Endothelial cell of umbilical vein (primary cell): ENCODE results near the gene OLFM1. TPM values are rescaled to one million over a fixed set of nuclear protein-coding genes. Genes with fewer than 3 reads are reported as not detected.

Experiments
- BruUV-seq: library from RNA; stranded (reverse); fragments of 400-500 nt; replicated peaks from 2 replicates; lab custom pipeline; 2021; lab: Mats Ljungman, UMichigan
- CTCF ChIA-PET: fragments of 300-600, 350-600 bp; sonication (Branson Sonifier 250); formaldehyde crosslinking; loops from one replicate; lab custom pipeline; 2021; ENCODE audit warnings: antibody characterized with exemption, inconsistent platforms; lab: Charles Lee
- POLR2A ChIA-PET: fragments of 300-600, 350-600 bp; sonication (Branson Sonifier 250); formaldehyde crosslinking; loops from one replicate; lab custom pipeline; 2021; ENCODE audit warnings: antibody characterized with exemption, inconsistent platforms; lab: Charles Lee
- DNase-seq: peaks from one replicate; pipeline ENCODE4 v3.0.0-alpha.2; 2011; ENCODE audit warnings: low read depth, low spot score
- FAIRE-seq: peaks from 2 replicates; lab custom pipeline; 2011; peaks lifted over from hg19 to GRCh38; lab: Jason Lieb, UNC
- H2AFZ ChIP-seq: 2 replicates; pipeline ENCODE4 v1.6.0; 2012; ENCODE audit warnings: low read depth, low read length, control low read depth, inconsistent platforms
- H3K27ac ChIP-seq: 2 replicates; pipeline ENCODE4 v1.5.1; 2011; ENCODE audit warnings: low read depth, mild to moderate bottlenecking, control low read depth, low read length, moderate library complexity; ENCODE audit not compliant: insufficient read depth
- H3K27me3 ChIP-seq, 2 experiments: 2 replicates each; pipeline versions ENCODE4 v1.6.0 to v1.6.1; 2011; ENCODE audit warnings: low read length in 2 of 2, mixed read lengths in 1 of 2; ENCODE audit not compliant: control insufficient read depth in 2 of 2, insufficient read depth in 2 of 2
- H3K36me3 ChIP-seq, 2 experiments: 2 replicates in 1 of 2; 3 replicates in 1 of 2; pipeline ENCODE4 v1.5.1; 2011; ENCODE audit warnings: low read length in 2 of 2, mild to moderate bottlenecking in 1 of 2, moderate library complexity in 1 of 2; ENCODE audit not compliant: control insufficient read depth in 2 of 2, insufficient read depth in 2 of 2; ENCODE audit errors: extremely low read depth in 1 of 2
- H3K4me1 ChIP-seq: 3 replicates; pipeline ENCODE4 v1.5.1; 2011; ENCODE audit warnings: mild to moderate bottlenecking, low read length; ENCODE audit not compliant: control insufficient read depth, insufficient read depth; ENCODE audit errors: extremely low read depth
- H3K4me2 ChIP-seq: 2 replicates; pipeline ENCODE4 v1.6.1; 2011; ENCODE audit warnings: low read length, control low read depth, mixed read lengths; ENCODE audit not compliant: insufficient read depth
- H3K4me3 ChIP-seq, 3 experiments: fragments of 200-600 bp in 1 of 3; sonication (generic), shearing (Covaris generic) in 1 of 3; replicated peaks in 1 of 3; 2 replicates each; pipeline ENCODE4 v1.5.1; 2011 to 2016; ENCODE audit warnings: control low read depth in 3 of 3, low read length in 3 of 3, mild to moderate bottlenecking in 2 of 3, inconsistent platforms in 1 of 3, low read depth in 1 of 3, moderate library complexity in 1 of 3; ENCODE audit not compliant: insufficient read depth in 1 of 3
- H3K79me2 ChIP-seq: 2 replicates; pipeline ENCODE4 v1.6.0; 2012; ENCODE audit warnings: low read length, inconsistent platforms; ENCODE audit not compliant: control insufficient read depth, insufficient read depth
- H3K9ac ChIP-seq: replicated peaks from 2 replicates; pipeline ENCODE3; 2011; ENCODE audit warnings: low read length, control low read depth; ENCODE audit not compliant: insufficient read depth; ENCODE audit errors: extremely low read depth
- H3K9me1 ChIP-seq: replicated peaks from 3 replicates; pipeline ENCODE4 v1.6.0; 2011; ENCODE audit warnings: mild to moderate bottlenecking, low read length; ENCODE audit not compliant: control insufficient read depth, insufficient read depth; ENCODE audit errors: extremely low read depth
- H3K9me3 ChIP-seq: replicated peaks from 2 replicates; pipeline ENCODE4 v1.5.1; 2012; ENCODE audit warnings: low read length, inconsistent platforms; ENCODE audit not compliant: control insufficient read depth, insufficient read depth
- H4K20me1 ChIP-seq: replicated peaks from 2 replicates; pipeline ENCODE3; 2011; ENCODE audit warnings: mild to moderate bottlenecking, low read length; ENCODE audit not compliant: control insufficient read depth, insufficient read depth; ENCODE audit errors: extremely low read depth
- EZH2 ChIP-seq: IDR thresholded peaks from 2 replicates; pipeline ENCODE4 v1.6.1; 2012; ENCODE audit warnings: borderline replicate concordance, low read depth, mild to moderate bottlenecking, moderate library complexity, low read length, inconsistent platforms; ENCODE audit not compliant: severe bottlenecking
- FOS ChIP-seq: IDR thresholded peaks from 2 replicates; pipeline ENCODE4 v1.6.1; 2011; ENCODE audit warnings: mild to moderate bottlenecking, low read length, moderate library complexity, borderline replicate concordance; ENCODE audit not compliant: insufficient read depth
- GATA2 ChIP-seq: IDR thresholded peaks from 2 replicates; pipeline ENCODE4 v1.7.0; 2011; ENCODE audit warnings: low read depth, mild to moderate bottlenecking, moderate library complexity, mixed read lengths, low read length; ENCODE audit not compliant: insufficient read length, insufficient read depth
- JUN ChIP-seq: IDR thresholded peaks from 2 replicates; pipeline ENCODE4 v1.6.1; 2011; ENCODE audit warnings: borderline replicate concordance, low read depth; ENCODE audit not compliant: insufficient read length, insufficient read depth
- MYC ChIP-seq: IDR thresholded peaks from one replicate; pipeline ENCODE4 v1.6.1; 2011; ENCODE audit warnings: mild to moderate bottlenecking, low read depth, low read length
- POLR2A ChIP-seq: IDR thresholded peaks from 2 replicates; pipeline ENCODE4 v1.6.1; 2012; ENCODE audit warnings: low read depth, mild to moderate bottlenecking, control low read depth, low read length
- POLR2AphosphoS5 ChIP-seq: IDR thresholded peaks from 2 replicates; pipeline ENCODE4 v1.6.1; 2012; ENCODE audit warnings: low read depth, mild to moderate bottlenecking, control low read depth, low read length, moderate library complexity; ENCODE audit not compliant: insufficient read depth
- dilution Hi-C: fragments of 300-500 bp; cut with MboI; formaldehyde crosslinking; loops from one replicate; pipeline ENCODE4 v1.15.0; 2019; ENCODE audit warnings: low sequenced_read_pairs; ENCODE audit not compliant: extremely low pct_ligation_motif_present
- intact Hi-C: fragments of 100-400 bp; cut with micrococcal nuclease; formaldehyde crosslinking; loops from one replicate; pipeline ENCODE4 v1.10.0; 2022
- polyA plus RNA-seq, 4 experiments: library from polyadenylated mRNA; depleted of rRNA in 3 of 4; stranded (reverse) in 3 of 4; unstranded in 1 of 4; fragments of >200 nt; gene quantifications; 2 replicates each; pipeline versions ENCODE4 v1.2.1 to v1.2.3, GENCODE V29; 2011 to 2012; ENCODE audit warnings: missing spikeins in 1 of 4
- total RNA-seq: library from RNA; stranded (reverse); gene quantifications from 2 replicates; pipeline ENCODE4 v1.2.3, GENCODE V29; 2021
- TF ChIP-seq, protein P1 (sequence below), 2 donors: IDR thresholded peaks; 1 replicate in 1 of 2; 2 replicates in 1 of 2; pipeline ENCODE4 v1.5.1; 2011; ENCODE audit warnings: low read length in 2 of 2, mild to moderate bottlenecking in 2 of 2, moderate library complexity in 2 of 2, control low read depth in 1 of 2, inconsistent platforms in 1 of 2, low read depth in 1 of 2; ENCODE audit not compliant: insufficient read depth in 1 of 2; ENCODE audit errors: extremely low read depth in 1 of 2
- TF ChIP-seq, protein P2 (sequence below): IDR thresholded peaks from 2 replicates; pipeline ENCODE4 v1.6.1; 2011; ENCODE audit not compliant: insufficient read depth, insufficient read length

Gene OLFM1
- total and polyA plus RNA-seq, 2 donors (not counting 3 experiments of a cell fraction or from before 2014, with no cell fraction given) = 0.07 to 0.95 TPM

DNA sequence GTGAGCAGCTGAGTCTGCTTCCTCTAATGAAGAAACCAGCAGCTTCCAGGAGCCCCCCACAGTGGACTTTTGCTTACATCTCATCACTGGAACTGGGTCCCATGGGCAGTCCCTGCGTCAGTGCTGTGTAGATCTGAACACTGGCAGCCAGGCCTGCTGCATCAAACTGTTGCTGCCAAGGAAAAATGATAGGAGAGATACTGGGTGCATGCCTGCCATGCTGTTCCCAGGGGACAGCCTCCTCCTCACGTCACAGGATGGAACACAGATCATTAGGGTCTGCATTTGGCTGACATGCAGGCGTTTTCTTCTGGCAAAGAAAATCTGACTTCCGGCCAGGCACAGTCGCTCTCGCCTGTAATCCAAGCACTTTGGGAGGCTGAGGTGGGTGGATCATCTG is 67.9 kb downstream of the OLFM1 start:
- H2AFZ ChIP-seq = no peak overlapping the region
- H3K4me2 ChIP-seq = no peak overlapping the region
- no peak for DNase-seq
- H4K20me1 ChIP-seq = no peaks in the 10 kb centered on the region
- H3K9me3 ChIP-seq = peaks cover 6% of the 10 kb centered on the region
- H3K4me3 ChIP-seq = no peak overlapping the region
- dilution Hi-C loops = no loop called here
- intact Hi-C loops = no loop called here
- H3K79me2 ChIP-seq = no peaks in the 10 kb centered on the region
- no peak for FAIRE-seq
- H3K27ac ChIP-seq = no peak overlapping the region
- TF ChIP-seq POLR2A = no peak
- no peak for TF ChIP-seq EZH2
- TF ChIP-seq GATA2 = no peak
- TF ChIP-seq MYC = no peak
- no peak for TF ChIP-seq FOS
- no peak for TF ChIP-seq POLR2AphosphoS5
- TF ChIP-seq, protein P1, sequence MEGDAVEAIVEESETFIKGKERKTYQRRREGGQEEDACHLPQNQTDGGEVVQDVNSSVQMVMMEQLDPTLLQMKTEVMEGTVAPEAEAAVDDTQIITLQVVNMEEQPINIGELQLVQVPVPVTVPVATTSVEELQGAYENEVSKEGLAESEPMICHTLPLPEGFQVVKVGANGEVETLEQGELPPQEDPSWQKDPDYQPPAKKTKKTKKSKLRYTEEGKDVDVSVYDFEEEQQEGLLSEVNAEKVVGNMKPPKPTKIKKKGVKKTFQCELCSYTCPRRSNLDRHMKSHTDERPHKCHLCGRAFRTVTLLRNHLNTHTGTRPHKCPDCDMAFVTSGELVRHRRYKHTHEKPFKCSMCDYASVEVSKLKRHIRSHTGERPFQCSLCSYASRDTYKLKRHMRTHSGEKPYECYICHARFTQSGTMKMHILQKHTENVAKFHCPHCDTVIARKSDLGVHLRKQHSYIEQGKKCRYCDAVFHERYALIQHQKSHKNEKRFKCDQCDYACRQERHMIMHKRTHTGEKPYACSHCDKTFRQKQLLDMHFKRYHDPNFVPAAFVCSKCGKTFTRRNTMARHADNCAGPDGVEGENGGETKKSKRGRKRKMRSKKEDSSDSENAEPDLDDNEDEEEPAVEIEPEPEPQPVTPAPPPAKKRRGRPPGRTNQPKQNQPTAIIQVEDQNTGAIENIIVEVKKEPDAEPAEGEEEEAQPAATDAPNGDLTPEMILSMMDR (IDR thresholded peaks at IDR 0.05; ENCODE audit: extremely low read depth in 1 of 2, insufficient read depth in 1 of 2, low read depth in 1 of 2, low read length in 2 of 2) = no peak
- no peak for TF ChIP-seq JUN
- TF ChIP-seq, protein P2, sequence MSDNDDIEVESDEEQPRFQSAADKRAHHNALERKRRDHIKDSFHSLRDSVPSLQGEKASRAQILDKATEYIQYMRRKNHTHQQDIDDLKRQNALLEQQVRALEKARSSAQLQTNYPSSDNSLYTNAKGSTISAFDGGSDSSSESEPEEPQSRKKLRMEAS = no peak
- H3K9ac ChIP-seq = no peak overlapping the region
- no peaks in the 10 kb centered on the region for H3K27me3 ChIP-seq
- BruUV-seq = no TSS peak
- no peaks in the 10 kb centered on the region for H3K4me1 ChIP-seq
- H3K9me1 ChIP-seq = no peaks in the 10 kb centered on the region
- H3K36me3 ChIP-seq = no peaks in the 10 kb centered on the region
- ChIA-PET POLR2A (no interaction called here), CTCF (no interaction called here)
